HG02623 (cell line): ENCODE measurements around the gene FANCL.
"Not testable (repeated sequence)": the region's sequence is repeated elsewhere in the genome, so short reads cannot be mapped to it uniquely, and the experiment has no call there.

Source experiments
- ATAC-seq: cut with Tn5 transposase; IDR thresholded peaks from one replicate; pipeline ENCODE4 v1.9.1; 2021; ENCODE audit warnings: moderate library complexity; ENCODE audit not compliant: unreplicated experiment

The FANCL gene

DNA sequence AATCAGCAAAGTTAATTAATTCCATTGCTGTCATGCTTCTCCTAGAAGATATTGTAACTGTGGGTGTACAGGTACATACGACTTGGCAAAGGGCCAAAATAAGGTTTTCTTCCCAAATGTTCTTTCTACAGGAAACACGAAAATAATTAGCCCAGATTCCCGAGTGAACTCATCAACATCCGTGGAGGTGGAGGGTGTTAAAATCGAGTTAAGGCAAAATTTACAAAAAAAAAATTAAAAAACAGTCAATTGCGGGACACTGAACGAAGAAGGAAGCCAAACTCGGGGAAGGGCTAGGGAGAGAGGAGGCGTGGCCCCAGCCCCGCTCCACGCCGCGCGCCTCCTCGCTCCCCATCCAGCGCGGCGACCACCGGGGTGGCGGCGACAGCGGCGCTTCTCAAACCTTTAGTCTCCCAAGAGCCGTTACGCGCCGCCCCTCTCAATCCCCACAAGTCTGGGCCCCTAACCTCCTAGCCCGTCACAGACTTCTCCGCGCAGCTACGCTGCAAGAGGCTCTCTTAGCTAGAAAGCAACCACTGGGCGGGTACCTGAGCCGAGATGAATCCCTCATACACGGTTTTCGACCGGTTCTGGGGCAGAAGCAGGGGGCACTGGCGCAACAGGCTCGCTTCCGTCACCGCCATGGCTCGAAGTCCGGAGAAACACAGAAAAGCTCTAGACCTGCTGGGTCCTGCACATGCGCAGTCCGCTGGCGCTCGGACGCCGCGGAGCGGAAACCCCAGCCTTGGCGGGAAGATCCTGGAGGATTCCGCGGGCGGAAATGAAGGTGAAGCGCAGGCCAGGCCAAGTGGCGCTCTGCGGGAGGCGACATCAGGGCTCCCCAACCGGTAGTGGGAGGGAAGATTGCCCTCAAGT lies at the start of gene FANCL:
Gene FANCL (minus strand): TSS at position 656 of the 876 bp plus-strand sequence. CDS start 12 bp downstream, at position 644.
- peak; percentile 75 for ATAC-seq

DNA sequence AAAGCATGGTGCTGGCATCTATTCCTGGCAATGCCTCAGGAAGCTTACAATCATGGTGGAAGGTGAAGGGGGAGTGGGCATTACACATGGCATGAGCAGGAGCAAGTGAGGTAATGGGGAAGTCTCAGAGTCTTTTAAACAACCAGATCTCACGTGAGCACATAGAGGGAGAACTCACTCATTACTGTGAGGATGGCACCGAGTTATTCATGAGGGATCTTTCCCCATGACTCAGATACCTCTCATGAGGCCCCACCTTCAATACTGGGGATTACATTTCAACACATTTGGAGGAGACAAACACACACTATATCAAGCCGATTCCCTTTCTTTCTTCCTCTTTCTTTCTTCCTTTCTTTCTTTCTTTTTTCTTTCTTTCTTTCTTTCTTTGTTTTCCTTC lies 47.9 kb upstream of the FANCL start:
- ATAC-seq = no peak

DNA sequence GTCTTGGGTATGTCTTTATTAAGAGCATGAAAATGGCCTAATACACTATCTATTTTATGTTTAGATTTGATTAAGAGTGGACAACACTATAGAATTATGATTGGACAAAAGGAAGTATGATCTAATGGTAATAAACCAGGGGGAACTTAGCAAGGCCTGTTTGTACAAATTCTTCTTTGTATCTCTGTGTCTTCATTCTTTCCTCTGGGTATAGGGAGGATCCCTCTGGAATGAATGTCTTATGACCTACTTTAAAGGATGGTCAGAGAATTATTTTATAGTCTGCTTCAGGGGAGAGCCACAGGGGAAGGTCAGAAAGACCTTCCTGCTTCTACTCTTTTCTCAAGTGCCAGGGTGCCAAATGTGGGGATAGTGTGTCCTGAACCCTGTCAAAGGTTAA lies 42.8 kb upstream of the FANCL start:
- no peak for ATAC-seq

DNA sequence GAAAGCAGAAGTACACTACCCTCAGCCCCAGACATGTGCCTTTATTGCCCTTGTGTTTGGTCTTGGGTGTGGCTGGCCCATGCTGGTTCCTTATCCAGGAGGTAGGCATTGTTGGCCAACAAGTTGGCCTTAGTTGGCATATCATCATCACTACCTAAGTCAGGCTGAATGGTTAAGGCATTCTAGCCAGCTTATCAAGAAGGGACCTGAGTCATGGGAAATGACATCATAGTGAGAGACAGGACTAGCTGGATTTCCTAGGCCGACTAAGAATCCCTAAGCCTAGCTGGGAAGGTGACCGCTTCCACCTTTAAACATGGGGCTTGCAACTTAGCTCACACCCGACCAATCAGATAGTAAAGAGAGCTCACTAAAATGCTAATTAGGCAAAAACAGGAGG lies 34.0 kb upstream of the FANCL start:
- ATAC-seq = not testable (repeated sequence)

DNA sequence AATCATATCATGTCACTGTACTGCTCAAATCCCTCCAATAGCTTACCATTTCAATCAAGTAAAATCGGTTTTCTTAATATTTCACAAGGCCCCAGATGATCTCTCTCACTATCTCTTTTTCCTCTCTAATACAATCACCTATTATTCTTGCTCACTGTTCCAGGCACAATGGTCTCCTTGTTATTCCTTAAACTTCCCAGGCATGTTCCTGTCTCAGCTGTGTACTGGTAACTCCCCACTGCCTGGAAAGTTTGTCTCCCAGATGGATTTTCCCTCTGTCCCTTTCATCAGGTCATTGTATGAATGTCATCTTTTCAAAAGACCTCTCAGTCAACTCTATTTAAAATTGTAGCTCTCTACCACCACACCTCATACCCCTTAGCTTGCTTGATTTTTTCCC lies 30.7 kb upstream of the FANCL start:
- no peak for ATAC-seq

DNA sequence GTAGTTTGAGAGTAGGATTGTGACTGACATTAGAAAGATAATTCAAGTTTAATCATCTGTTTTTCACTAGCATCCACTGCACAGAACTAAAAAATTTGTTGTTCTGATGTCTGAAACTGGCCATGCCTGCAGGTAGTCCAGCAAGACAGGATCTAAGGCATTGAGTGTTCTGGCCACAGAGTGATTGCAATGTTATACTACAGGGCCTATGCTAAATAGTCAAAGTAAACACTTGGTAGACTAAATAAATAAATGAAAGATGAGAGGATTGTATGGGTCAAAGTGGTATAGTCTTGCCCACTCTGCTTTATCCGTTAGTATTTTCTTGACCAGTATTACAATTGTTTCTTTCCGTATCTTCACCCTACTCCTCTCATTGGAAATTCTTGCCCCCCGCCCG lies 27.6 kb upstream of the FANCL start:
- no peak for ATAC-seq

DNA sequence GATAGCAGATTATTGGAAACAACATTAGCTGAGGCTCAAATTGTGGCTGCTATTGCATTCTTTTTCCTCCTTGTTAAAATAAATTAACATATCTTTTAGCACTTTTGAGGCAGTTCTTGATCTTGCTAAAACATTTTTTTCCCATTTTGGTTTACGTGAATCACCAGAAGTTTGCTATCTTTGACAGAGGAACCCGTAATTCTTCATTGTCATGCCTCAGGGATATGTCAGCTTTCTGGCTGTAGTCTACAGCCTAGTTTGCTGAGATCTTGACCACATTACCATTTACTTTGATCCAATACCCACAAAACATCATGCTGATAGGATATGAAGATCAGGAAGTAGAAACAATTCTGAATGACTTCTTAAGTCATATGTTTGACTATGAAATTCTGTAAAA lies 25.1 kb upstream of the FANCL start:
- no peak for ATAC-seq

DNA sequence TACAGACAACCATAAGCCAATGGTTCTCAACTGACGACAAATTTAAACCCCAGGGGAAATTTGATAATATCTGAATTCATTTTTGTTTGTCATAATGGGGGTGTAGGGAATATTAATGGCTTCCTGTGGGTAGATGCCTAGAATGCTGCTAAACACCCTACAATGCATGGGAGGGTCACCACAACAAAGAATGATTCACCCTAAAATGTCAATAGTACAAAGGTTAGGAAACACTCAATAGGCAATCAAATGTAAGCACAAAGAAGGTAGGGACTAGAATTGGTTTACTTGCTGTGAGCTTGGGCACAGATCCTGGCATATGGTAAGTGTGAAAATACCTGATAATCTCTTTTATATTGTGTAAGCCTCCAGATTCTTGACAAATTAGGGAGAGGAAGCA lies 20.1 kb upstream of the FANCL start:
- ATAC-seq = no peak

DNA sequence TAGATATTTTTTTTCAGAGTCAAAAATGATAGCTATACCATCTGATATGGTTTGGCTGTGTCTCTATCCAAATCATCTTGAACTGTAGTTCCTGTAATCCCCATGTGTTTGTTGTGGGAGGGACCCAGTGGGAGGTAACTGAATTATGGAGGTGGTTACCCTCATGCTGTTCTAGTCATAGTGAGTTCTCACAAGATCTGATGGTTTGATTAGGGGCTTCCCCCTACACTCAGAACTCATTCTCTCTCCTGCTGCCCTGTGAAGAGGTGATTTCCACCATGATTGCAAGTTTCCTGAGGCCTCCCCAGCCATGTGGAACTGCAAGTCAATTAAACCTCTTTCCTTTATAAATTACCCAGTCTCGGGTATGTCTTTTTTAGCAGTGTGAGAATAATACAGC lies 17.3 kb upstream of the FANCL start:
- not testable (repeated sequence) for ATAC-seq

DNA sequence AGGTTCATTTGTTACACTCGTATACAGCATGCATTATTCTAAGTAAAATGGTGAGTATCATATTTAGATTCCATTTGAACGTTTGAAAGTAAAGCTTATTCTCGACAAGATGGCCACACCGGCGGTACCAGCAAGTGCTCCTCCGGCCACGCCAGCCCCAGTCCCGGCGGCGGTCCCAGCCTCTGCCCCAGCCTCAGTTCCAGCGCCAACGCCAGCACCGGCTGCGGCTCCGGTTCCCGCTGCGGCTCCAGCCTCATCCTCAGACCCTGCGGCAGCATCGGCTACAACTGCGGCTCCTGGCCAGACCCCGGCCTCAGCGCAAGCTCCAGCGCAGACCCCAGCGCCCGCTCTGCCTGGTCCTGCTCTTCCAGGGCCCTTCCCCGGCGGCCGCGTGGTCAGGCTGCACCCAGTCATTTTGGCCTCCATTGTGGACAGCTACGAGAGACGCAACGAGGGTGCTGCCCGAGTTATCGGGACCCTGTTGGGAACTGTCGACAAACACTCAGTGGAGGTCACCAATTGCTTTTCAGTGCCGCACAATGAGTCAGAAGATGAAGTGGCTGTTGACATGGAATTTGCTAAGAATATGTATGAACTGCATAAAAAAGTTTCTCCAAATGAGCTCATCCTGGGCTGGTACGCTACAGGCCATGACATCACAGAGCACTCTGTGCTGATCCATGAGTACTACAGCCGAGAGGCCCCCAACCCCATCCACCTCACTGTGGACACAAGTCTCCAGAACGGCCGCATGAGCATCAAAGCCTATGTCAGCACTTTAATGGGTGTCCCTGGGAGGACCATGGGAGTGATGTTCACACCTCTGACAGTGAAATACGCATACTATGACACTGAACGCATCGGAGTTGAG lies 10.4 kb upstream of the FANCL start:
- ATAC-seq = not testable (repeated sequence)

DNA sequence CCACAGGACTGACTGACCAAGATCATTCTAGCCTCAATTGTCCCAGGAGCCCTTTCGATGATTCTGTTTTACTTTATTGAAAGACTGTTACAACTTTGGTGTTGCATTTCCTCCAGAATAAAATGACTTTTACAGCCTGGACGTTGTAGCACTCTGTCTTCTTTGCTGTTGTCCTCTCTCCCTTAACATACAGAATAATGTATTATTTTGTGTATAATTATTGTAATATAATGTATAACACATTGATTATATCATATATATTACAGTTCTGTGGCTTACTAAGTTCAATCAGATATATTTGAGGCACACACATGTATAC lies 380 bp upstream of the FANCL start:
- ATAC-seq = no peak

DNA sequence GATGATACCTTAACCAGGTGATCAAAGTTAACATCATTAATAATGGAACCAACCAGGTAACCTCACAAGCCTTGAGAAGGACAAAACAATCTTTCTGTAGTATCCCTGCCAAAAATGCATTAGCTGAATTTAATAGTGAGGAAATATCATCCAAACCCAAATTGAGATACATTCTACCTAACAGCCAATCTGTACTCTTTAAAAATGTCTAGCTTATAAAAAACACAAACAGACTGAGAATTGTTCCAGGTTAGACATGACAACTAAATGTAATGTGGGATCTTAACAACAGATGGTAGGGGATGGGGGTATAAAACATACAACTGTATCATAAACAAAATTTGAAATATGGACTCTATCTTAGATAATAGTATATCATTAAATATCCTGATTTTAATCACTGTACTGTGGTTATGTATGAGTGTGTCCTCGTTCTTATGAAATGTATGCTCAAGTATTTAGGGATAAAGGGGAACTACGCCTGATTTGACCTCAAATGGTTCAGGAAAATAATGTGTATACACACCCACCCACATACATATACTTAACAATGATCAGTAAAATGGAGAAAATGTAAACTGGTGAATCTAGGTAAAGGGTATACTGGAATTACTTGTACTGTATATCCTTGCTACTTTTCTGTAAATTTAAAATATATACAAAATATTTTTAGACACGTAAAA lies 1.7 kb downstream of the FANCL start:
- ATAC-seq = no peak

DNA sequence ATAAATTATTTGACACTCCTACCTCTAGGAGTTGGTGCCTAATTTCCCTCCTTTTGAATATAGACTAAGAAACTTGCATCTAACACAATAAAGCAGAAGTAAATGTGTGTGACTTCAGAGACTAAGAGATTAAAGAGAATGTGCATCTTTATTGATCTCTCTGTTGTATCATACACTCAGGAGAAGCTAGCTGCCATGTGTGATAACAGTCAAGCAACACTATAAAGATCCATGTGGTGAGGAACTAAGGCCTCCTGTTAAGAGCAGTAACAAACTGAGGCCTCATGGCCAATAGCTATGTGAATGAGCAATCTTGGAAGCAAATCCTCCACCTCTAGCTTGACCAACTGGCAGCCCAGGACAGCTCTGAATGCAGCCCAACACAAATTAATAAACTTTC lies 3.4 kb downstream of the FANCL start:
- ATAC-seq = no peak

DNA sequence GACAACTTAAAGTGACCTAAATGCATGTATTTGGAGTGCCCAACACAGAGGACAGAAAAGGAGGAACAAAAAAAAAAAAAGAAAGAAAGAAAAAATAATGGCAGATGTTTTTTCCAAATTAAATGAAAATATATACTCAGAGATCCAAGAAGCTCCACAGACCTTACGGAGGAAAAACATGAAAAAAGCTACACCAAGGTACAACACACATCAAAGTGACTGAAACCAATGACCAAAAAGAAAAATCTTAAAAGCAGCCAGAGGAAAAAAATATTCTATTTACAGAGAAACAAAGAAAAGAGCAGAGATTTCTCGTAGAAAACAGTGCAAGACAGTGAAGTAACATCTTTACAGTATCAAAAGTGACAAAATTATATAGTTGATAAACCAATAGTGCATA lies 5.1 kb downstream of the FANCL start:
- no peak for ATAC-seq

DNA sequence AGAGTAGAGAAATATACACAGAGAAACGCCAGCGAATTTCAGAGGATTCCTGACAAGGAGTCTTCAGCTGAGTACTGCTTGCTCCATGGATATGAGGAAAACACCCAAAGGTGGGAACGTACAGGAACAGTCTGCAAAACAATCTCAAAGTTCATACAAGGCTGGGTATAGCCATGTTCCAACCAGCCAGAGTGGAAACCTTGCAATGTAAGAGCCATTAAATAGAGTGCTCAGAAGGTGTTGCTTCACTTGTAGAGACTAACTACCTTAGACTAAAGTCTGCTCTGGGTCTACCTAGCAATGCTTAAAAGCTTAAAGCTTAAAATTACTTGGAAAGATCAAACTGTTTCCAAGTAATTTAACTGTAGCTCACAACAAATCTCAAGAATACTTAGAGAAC lies 6.0 kb downstream of the FANCL start:
- no peak for ATAC-seq

DNA sequence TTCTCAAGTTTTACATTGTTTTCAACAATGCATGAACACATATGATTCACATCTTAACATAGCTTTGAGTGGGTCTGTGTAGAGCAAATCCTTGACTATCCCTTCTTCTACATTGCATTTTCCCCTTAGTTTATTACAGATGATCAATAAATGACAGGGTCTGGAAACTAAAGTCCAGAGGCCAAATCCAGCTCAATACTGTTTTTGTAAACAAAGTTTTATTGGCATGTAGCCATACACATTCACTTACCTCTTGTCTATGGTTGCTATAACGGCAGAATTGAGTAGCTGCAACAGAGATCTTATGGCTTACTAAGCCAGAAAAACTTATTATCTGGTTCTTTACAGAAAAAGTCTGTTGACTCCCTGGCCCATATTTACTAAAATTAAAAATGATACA lies 12.8 kb downstream of the FANCL start:
- ATAC-seq = no peak

DNA sequence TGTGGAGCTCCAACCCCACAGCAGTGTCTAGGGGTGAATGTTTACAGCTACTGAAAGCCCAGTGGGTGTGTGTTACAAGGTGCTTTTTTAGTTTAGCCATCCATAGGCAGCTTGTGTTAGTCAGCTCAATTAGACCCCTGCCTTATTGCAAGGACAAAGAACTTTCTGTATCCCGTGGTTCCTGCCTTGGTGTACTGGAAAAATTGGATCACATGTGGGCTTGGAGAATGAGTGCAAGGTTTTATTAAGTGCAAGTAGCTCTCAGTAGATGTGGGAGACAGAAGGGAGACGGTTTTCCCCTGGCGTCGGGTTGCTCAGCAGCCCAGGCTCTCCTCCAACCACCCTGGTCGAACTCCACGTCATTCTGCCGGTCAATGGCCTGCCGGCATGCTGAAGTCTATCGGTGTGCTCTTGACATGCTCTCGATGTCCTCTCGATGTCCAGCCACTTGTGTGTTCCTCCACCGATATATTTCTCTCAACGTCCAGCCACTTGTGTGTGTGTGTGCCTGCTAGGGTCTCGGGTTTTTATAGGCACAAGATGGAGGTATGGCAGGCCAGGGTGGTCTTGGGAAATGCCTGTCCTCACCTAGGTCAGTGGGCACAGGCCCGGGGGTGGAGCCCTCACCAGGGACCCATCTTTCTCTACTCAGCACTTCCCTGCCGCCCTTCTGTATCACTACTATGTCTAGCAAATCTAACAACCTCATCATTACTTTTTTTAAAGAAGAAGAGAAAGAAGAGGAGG lies 13.8 kb downstream of the FANCL start:
- ATAC-seq = no peak

DNA sequence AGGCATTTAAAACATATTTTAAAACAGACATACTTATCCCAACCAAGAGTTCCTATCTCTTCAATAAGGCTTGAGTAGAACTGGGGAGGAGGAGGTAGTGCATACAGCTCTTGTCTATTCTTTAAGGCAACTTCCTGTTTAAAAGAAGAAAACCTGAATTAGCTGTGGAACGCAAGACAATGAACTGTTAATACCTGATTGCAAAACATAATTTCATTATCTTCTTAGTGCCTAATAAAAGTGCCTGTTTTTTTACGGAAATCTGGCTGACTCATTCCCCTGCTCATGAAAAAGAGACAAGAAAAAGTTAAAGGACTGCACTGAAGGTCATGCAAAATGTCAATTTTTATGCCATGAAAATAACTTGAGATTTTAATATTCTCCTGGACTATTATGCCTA lies 19.2 kb downstream of the FANCL start:
- no peak for ATAC-seq

DNA sequence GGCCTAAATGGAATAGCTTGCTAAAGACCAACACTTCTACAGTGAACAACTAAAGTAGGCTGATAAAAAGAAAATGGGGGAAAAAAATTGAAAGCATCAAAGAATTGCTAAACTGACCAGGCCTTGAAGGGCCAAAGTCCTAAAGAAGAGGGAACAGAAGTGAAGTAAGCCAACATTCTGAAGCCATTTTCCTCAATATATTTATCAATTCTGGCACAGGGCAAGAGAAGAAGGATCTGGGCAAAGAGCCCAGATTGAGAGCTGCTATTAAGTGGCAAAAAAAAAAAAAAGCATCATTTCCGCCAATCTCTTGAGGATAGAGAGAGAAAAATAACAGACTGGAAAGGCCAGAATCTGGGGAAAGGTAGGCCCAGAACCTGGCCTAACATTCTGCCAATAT lies 25.7 kb downstream of the FANCL start:
- ATAC-seq = no peak

DNA sequence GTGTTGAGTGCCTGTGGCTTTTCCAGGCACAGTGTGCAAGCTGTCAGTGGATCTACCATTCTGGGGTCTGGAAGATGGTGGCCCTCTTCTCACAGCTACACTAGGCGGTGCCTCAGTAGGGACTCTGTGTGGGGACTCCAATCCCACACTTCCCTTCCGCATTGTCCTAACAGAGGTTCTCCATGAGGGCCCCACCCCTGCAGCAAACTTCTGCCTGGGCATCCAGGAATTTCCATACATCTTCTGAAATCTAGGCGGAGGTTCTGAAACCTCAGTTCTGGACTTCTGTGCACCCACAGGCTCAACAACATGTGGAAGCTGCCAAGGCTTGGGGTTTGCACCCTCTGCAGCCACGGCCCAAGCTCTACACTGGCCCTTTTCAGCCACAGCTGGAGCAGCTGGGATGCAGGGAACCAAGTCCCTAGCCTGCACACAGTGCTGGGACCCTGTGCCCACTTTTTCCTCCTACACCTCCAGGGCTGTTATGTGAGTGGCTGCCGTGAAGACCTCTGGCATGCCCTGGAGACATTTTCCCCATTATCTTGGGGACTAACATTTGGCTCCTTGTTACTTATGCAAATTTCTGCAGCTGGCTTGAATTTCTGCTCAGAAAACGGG lies 30.1 kb downstream of the FANCL start:
- not testable (repeated sequence) for ATAC-seq
